GM12872 (cell line): ENCODE results near the gene USP48.

Experiments
- CTCF ChIP-seq: IDR thresholded peaks from 3 replicates; pipeline ENCODE4 v1.5.1; 2011; ENCODE audit warnings: low read depth, mild to moderate bottlenecking, low read length, moderate library complexity; ENCODE audit not compliant: insufficient read depth

USP48 gene

GRCh38 chr1:21641076-21641475 is 141.9 kb downstream of the USP48 start:
- no peak for TF ChIP-seq CTCF

DNA sequence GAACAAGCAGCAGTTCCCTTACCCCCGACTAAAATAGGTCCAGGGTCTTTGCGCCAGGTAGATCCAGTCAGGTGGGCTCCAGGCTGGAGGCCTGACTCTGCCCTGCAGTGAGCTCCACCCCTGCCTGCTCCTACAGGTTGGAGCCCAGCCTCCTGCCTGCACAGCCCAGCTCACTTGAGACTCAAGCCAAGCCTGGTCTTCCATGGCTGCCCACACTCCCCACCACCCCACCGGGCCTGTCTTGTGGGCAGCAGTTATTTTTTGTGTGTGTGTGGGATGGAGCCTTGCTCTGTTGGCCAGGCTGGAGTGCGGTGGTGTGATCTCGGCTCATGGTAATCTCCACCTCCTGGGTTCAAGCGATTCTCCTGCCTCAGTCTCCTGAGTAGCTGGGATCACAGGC is 142.3 kb downstream of the USP48 start:
- no peak for TF ChIP-seq CTCF

GRCh38 chr1:21639594-21640041 is 143.3 kb downstream of the USP48 start:
- no peak for TF ChIP-seq CTCF

DNA sequence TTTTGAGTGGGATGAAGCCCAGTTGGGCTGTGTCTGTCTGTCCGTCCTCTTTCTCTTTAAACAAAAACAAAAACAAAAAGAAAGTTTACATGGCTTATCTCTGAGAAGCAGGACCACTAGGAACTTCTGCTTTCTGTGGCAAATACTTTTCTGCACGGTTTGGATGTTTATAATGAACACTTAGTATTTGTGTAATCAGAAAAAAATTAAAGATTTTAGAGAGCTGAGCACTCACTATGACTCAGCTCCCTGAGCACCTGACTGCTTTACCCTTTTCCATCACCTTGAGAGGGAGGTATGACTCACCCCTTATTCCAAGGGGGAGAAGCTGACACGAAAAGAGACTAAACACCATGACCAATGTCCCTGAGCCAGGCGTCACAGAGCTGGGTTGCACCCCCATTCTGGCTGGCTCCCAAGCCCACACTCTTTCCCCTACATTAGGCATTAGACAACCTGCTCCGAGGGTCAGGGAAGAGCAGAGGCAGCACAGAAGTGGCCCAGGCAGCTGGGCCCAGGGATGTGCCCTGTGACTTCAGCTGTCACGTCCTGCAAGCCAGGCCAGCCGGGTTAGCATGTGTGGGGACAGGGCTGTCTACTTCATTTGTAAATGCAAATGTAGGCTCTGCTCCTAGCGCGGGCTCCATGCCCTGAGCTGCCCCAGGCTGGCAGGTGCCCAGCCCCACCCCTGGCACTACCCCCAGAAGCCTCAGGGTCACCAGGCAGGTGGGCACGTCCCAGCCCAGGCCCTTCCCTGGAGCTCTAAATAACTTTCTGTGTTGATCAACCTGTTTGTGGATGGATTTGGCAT is 144.2 kb downstream of the USP48 start:
- no peak for TF ChIP-seq CTCF

- TF ChIP-seq CTCF: no peak
These were observed 145.4 kb downstream of the USP48 start for GRCh38 chr1:21637514-21637913.

- TF ChIP-seq CTCF: no peak
These were observed 146.9 kb downstream of the USP48 start for GRCh38 chr1:21636029-21636428.

GRCh38 chr1:21634806-21635535 is 148.0 kb downstream of the USP48 start:
- TF ChIP-seq CTCF: no peak
